ENCODE measurements around the gene IDH3G.
"Not testable (repeated sequence)": the region's sequence is repeated elsewhere in the genome, so short reads cannot be mapped to it uniquely, and the experiment has no call there.

The IDH3G gene

DNA sequence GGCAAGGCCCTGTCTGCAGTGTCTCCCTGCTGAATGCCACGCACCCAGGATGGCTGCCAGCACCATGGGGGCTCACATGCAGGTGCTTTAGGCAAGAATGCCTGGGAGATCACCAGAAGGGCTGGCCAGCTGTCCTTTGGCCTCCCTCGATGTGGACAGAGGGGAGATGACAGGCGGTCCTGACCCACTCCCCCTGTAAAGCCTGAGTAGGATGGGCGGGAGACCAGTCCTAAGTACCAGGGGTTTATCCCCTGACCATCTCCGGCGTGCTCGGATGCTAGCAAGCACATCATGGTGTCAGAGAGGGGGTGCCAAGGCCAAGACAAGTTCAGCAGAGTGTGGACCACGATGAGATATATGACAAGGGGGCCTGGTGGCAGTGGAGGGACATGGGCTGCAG lies 30.9 kb upstream of the IDH3G start:
- TF ChIP-seq, protein P1, sequence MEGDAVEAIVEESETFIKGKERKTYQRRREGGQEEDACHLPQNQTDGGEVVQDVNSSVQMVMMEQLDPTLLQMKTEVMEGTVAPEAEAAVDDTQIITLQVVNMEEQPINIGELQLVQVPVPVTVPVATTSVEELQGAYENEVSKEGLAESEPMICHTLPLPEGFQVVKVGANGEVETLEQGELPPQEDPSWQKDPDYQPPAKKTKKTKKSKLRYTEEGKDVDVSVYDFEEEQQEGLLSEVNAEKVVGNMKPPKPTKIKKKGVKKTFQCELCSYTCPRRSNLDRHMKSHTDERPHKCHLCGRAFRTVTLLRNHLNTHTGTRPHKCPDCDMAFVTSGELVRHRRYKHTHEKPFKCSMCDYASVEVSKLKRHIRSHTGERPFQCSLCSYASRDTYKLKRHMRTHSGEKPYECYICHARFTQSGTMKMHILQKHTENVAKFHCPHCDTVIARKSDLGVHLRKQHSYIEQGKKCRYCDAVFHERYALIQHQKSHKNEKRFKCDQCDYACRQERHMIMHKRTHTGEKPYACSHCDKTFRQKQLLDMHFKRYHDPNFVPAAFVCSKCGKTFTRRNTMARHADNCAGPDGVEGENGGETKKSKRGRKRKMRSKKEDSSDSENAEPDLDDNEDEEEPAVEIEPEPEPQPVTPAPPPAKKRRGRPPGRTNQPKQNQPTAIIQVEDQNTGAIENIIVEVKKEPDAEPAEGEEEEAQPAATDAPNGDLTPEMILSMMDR (IDR thresholded peaks at IDR 0.05; ENCODE audit: control extremely low read depth, extremely low read depth, low read depth, missing control alignments): no peak
- CTCF ChIA-PET: no interaction called here
- POLR2A ChIA-PET: no interaction called here
- no peak for DNase-seq (ENCODE audit: extremely low spot score)

DNA sequence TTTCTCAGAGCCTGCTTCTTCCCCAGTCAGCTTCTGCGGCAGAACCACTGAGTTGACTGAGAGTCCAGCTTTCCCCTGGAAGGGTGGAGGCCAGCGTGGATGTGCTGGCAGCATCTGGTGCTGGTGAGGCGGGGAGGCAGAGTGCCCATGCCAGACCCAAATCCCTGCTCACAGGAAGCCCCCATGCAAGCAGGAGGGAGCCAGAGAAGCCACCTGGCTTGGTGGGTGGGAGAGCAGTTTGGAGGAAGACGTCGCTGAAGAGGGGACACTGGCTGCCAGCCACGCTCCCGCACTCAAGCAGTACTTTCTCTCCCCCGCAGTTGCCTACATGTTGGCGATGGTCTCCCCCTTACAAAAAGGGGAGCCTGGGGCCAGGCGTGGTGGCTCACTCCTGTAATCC lies 30.2 kb upstream of the IDH3G start:
- POLR2A ChIA-PET: no interaction called here
- CTCF ChIA-PET: no interaction called here
- no peak for DNase-seq (ENCODE audit: extremely low spot score)
- TF ChIP-seq, protein P1 (IDR thresholded peaks at IDR 0.05; ENCODE audit: control extremely low read depth, extremely low read depth, low read depth, missing control alignments): no peak

DNA sequence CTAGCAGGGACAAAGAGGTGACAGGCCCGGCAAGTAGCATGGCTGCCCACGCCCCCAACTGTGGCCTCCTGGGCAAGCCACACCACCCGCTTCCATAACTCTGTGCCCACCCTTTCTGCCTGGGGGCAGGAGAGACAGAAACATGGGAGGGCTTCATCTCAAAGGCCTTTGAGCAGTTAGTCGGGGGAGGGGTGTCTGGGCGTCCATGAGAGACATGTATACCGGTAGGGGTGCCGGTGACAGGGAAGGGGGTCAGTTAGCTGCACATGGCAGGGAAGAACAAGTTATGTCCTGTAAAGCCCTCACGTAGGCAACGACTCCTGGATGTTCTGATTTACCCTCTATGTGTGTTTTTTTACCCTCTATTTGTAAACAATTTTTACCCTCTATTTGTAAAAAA lies 26.9 kb upstream of the IDH3G start:
- TF ChIP-seq, protein P1 (IDR thresholded peaks at IDR 0.05; ENCODE audit: control extremely low read depth, extremely low read depth, low read depth, missing control alignments): no peak
- DNase-seq (ENCODE audit: extremely low spot score): no peak
- POLR2A ChIA-PET: no interaction called here
- CTCF ChIA-PET: no interaction called here

DNA sequence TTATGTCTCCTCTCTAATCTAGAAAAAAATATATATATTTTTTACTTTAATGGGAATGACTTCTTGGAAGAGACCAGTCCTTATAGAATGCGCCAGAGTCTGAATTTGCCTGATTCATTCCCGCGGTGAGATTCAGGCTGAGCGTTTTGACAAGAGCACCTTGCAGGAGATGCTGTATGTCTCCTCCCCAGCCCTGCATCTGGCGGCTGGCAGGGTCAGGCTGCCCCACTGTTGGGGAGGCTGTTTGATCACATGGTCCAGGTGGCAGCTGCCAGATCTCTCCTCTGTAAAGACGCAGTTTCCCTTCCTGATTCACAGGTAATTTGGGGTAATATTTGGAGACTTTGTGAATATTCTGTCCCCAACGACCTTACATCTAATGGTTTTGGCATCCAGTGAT lies 26.4 kb upstream of the IDH3G start:
- CTCF ChIA-PET: no interaction called here

DNA sequence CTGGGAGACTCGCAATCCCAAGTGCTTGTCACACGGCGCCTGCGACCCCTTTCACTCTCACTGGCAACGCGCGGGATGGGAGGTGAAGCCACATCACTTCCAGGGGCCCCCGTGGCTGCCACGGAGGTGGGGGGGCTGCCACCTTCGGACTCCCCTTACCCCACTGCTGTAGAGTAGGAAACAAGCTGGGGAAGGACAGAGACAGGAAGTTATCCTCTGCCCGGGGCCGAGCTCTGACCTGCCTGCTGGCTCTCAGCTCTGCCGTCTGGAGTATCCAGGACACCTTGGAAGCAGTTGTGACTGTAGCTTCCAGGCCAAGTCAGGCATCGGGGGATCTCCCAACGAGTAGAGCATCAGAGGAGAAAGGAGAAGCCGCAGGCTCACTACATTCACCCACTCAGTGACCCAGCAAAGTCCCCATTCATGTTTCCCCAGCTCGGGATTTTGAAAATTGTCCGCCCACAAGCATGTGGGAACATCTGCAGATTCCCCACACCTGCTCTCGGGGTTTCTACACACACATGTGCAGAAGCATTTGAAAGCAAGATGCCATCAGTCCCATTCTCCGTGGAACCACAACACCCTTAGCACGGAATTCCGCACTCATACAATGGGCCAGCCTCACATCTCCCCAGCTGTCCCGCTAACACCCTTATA lies 25.3 kb upstream of the IDH3G start:
- ChIA-PET POLR2A (no interaction called here), CTCF (interaction anchor here (1.6 kb wide), 1 partner anchor 104 kb away, joined by 3 read pairs; no protein-coding TSS in a partner anchor)
- no peak for DNase-seq (ENCODE audit: extremely low spot score)
- TF ChIP-seq, protein P1 (IDR thresholded peaks at IDR 0.05; ENCODE audit: control extremely low read depth, extremely low read depth, low read depth, missing control alignments): no peak

More for the DNA sequence above, 26.4 kb upstream of the IDH3G start:
- POLR2A ChIA-PET: no interaction called here
- TF ChIP-seq, protein P1 (IDR thresholded peaks at IDR 0.05; ENCODE audit: control extremely low read depth, extremely low read depth, low read depth, missing control alignments): no peak
- DNase-seq (ENCODE audit: extremely low spot score): no peak

DNA sequence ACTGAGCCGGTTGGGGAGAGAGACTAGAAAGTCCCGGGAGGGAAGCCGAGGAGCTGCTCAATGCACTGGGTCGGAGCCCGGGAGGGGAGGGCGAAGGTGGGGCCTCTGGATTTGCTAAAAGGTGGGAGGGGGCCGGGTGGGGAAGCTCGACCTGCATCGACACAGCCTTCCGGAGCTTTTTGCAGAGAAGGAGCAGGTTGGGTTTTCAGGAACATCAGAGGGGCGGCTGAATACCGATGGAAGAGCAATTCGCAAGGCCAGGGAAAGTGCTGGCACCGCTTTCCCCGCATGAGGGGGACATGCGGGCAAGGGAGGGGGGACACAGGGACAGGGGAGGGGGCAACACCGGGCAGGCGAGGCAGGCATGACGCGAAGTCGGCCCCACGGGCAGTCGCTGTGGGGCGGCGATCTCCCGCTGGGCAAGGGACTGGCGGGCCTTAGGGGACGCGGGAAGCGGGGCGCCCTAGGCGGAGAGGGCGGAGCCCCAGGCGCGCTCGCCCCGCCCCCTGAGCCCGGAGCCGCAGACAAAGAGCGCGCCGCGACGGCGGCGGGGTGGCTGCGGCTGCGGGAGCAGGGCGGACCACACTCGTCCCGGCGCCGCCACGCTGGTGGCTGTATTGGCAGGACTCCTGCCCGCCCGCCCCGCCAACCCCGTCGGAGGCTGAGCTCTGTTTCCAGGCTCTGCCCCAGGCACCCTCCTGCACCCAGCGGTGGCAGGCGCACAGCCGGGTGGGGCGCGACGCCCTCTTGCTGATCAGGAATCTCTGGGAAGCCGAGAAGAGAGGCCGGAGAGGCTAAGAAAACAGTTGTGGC lies 24.6 kb upstream of the IDH3G start:
- CTCF ChIA-PET: interaction anchor here (1.6 kb wide), 1 partner anchor 104 kb away, joined by 3 read pairs; no protein-coding TSS in a partner anchor
- DNase-seq (ENCODE audit: extremely low spot score): no peak

DNA sequence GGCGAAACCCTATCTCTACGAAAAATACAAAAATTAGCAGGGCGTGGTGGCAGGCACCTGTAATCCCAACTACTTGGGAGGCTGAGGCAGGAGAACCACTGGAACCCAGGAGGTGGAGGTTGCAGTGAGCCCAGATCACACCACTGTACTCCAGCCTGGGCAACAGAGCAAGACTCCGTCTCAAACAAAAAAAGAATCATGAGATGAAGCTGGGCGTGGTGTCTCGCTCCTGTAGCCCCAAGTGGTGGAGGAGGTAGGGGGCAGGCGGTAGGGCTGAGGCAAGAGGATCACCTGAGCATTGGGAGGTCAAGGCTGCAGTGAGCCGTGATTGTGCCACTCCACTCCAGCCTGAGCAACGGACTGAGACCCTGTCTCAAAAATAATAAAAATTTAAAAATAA lies 23.9 kb upstream of the IDH3G start:
- POLR2A ChIA-PET, CTCF ChIA-PET: not testable (repeated sequence)

More for the DNA sequence above, 24.6 kb upstream of the IDH3G start:
- TF ChIP-seq, protein P1 (IDR thresholded peaks at IDR 0.05; ENCODE audit: control extremely low read depth, extremely low read depth, low read depth, missing control alignments): no peak
- POLR2A ChIA-PET: no interaction called here

More for the DNA sequence above, 23.9 kb upstream of the IDH3G start:
- not testable (repeated sequence) for DNase-seq (ENCODE audit: extremely low spot score)
